ENCODE measurements around the gene TDRD15. TPM values are rescaled to one million over a fixed set of nuclear protein-coding genes. Genes with fewer than 3 reads are reported as not detected.

TDRD15 gene
- polyA plus RNA-seq, 1 experiment, result not detected

- POLR2A ChIA-PET, result no interaction called here
Measured at GRCh38 chr2:21181957-21182356, 58.2 kb downstream of the TDRD15 start.

GRCh38 chr2:21183306-21183705 is 59.5 kb downstream of the TDRD15 start:
- ChIA-PET CTCF (no interaction called here), POLR2A (no interaction called here)
- Histone ChIP-seq H3K4me3 (ENCODE audit: low read depth, low read length) (no peak overlapping the region), H3K27me3 (ENCODE audit: control insufficient read depth, insufficient read depth, low read length) (no peaks in the 10 kb centered on the region), H3K36me3 (ENCODE audit: control insufficient read depth, insufficient read depth, low read length) (no peaks in the 10 kb centered on the region)
- DNase-seq (ENCODE audit: low read depth), result no peak
- no peak for TF ChIP-seq CTCF (IDR thresholded peaks at IDR 0.05; ENCODE audit: insufficient read depth, low read depth, low read length)

More at GRCh38 chr2:21181957-21182356, 58.2 kb downstream of the TDRD15 start:
- no peaks in the 10 kb centered on the region for H3K36me3 ChIP-seq (ENCODE audit: control insufficient read depth, insufficient read depth, low read length)
- H3K4me3 ChIP-seq (ENCODE audit: low read depth, low read length), result no peak overlapping the region
- TF ChIP-seq CTCF (IDR thresholded peaks at IDR 0.05; ENCODE audit: insufficient read depth, low read depth, low read length), result no peak
- DNase-seq (ENCODE audit: low read depth), result no peak
- H3K27me3 ChIP-seq (ENCODE audit: control insufficient read depth, insufficient read depth, low read length), result no peaks in the 10 kb centered on the region
- CTCF ChIA-PET, result no interaction called here

- POLR2A ChIA-PET, result no interaction called here
- DNase-seq (ENCODE audit: low read depth), result no peak
- Histone ChIP-seq H3K36me3 (ENCODE audit: control insufficient read depth, insufficient read depth, low read length) (no peaks in the 10 kb centered on the region), H3K4me3 (ENCODE audit: low read depth, low read length) (no peak overlapping the region), H3K27me3 (ENCODE audit: control insufficient read depth, insufficient read depth, low read length) (no peaks in the 10 kb centered on the region)
- no peak for TF ChIP-seq CTCF (IDR thresholded peaks at IDR 0.05; ENCODE audit: insufficient read depth, low read depth, low read length)
- CTCF ChIA-PET, result no interaction called here
Measured at GRCh38 chr2:21183726-21184125, 60.0 kb downstream of the TDRD15 start.

GRCh38 chr2:21191535-21191934 is 67.8 kb downstream of the TDRD15 start:
- CTCF ChIA-PET, result interaction anchor here (0.6 kb wide), 1 partner anchor 388 kb away, joined by 4 read pairs; no protein-coding TSS in a partner anchor
- POLR2A ChIA-PET, result no interaction called here
- H3K27me3 ChIP-seq (ENCODE audit: control insufficient read depth, insufficient read depth, low read length), result no peaks in the 10 kb centered on the region
- no peak for TF ChIP-seq CTCF (IDR thresholded peaks at IDR 0.05; ENCODE audit: insufficient read depth, low read depth, low read length)
- no peaks in the 10 kb centered on the region for H3K36me3 ChIP-seq (ENCODE audit: control insufficient read depth, insufficient read depth, low read length)
- no peak overlapping the region for H3K4me3 ChIP-seq (ENCODE audit: low read depth, low read length)
- no peak for DNase-seq (ENCODE audit: low read depth)

Other genes with a start within 250 kb of the TDRD15 start
- 0.04 TPM in 2 replicates for gene APOB, start 79.9 kb upstream of the TDRD15 start, polyA plus RNA-seq (2011; rRNA removed)